CD14-positive monocyte (primary cell): ENCODE measurements around the gene JPT1. TPM values are rescaled to one million over a fixed set of nuclear protein-coding genes. Genes with fewer than 3 reads are reported as not detected.

Experiments
- DNase-seq, 3 donors: peaks; one replicate each; pipeline ENCODE4 v3.0.0-alpha.2; 2011 to 2022
- H2AFZ ChIP-seq: 2 replicates; pipeline ENCODE4 v1.6.0; 2012; ENCODE audit warnings: mild to moderate bottlenecking, low read depth, low read length, inconsistent platforms; ENCODE audit not compliant: insufficient read depth, poor library complexity, severe bottlenecking
- H3K27ac ChIP-seq, 2 donors: 1 replicate in 1 of 2; 2 replicates in 1 of 2; pipeline ENCODE4 v1.5.1; 2012 to 2013; ENCODE audit warnings: low read length in 2 of 2, control low read depth in 1 of 2, inconsistent platforms in 1 of 2, low read depth in 1 of 2, mild to moderate bottlenecking in 1 of 2
- H3K27me3 ChIP-seq, 2 donors: one replicate each; pipeline versions ENCODE4 v1.6.0 to v1.6.1; 2011 to 2013; ENCODE audit warnings: low read length in 2 of 2; ENCODE audit not compliant: control insufficient read depth in 2 of 2, insufficient read depth in 2 of 2
- H3K36me3 ChIP-seq, 2 donors: replicated peaks in 1 of 2; 1 replicate in 1 of 2; 2 replicates in 1 of 2; pipeline versions ENCODE4 v1.5.1 to v1.6.1; 2012 to 2013; ENCODE audit warnings: low read length in 2 of 2, control low read depth in 1 of 2, inconsistent platforms in 1 of 2, mild to moderate bottlenecking in 1 of 2; ENCODE audit not compliant: insufficient read depth in 2 of 2, control insufficient read depth in 1 of 2
- H3K4me1 ChIP-seq, 2 donors: 1 replicate in 1 of 2; 2 replicates in 1 of 2; pipeline versions ENCODE4 v1.5.1 to v1.6.1; 2012 to 2013; ENCODE audit warnings: low read length in 2 of 2, control low read depth in 1 of 2, inconsistent platforms in 1 of 2, mild to moderate bottlenecking in 1 of 2, moderate library complexity in 1 of 2; ENCODE audit not compliant: insufficient read depth in 2 of 2, control insufficient read depth in 1 of 2
- H3K4me2 ChIP-seq: replicated peaks from 2 replicates; pipeline ENCODE3; 2012; ENCODE audit warnings: low read length, moderate library complexity, mild to moderate bottlenecking; ENCODE audit not compliant: poor library complexity, severe bottlenecking; ENCODE audit errors: extremely low read depth
- H3K4me3 ChIP-seq, 3 experiments: fragments of 200-600 bp in 1 of 3; sonication (generic) in 1 of 3; replicated peaks in 1 of 3; 1 replicate in 2 of 3; 2 replicates in 1 of 3; pipeline ENCODE4 v1.5.1; 2011 to 2013; ENCODE audit warnings: low read length in 3 of 3, mild to moderate bottlenecking in 3 of 3, control low read depth in 2 of 3, low read depth in 2 of 3, inconsistent platforms in 1 of 3, moderate library complexity in 1 of 3
- H3K79me2 ChIP-seq: 2 replicates; pipeline ENCODE4 v1.6.0; 2012; ENCODE audit warnings: mild to moderate bottlenecking, control low read depth, inconsistent platforms, low read length, moderate library complexity; ENCODE audit not compliant: insufficient read depth
- H3K9ac ChIP-seq: 2 replicates; pipeline ENCODE4 v1.6.0; 2017; ENCODE audit warnings: low read length, mild to moderate bottlenecking; ENCODE audit not compliant: insufficient read depth, poor library complexity, severe bottlenecking
- H3K9me3 ChIP-seq, 2 donors: replicated peaks in 1 of 2; 1 replicate in 1 of 2; 2 replicates in 1 of 2; pipeline versions ENCODE4 v1.5.1 to v1.6.1; 2012 to 2013; ENCODE audit warnings: low read length in 2 of 2, control low read depth in 1 of 2; ENCODE audit not compliant: control insufficient read depth in 1 of 2, insufficient read depth in 1 of 2
- H4K20me1 ChIP-seq: 2 replicates; pipeline ENCODE4 v1.6.0; 2012; ENCODE audit warnings: mild to moderate bottlenecking, low read length, control low read depth, moderate library complexity; ENCODE audit not compliant: insufficient read depth
- H3K27ac Mint-ChIP-seq, 7 donors: one replicate each; pipeline ENCODE4 v1.8.0; 2020; ENCODE audit warnings: mild to moderate bottlenecking in 7 of 7, mixed read lengths in 7 of 7, moderate library complexity in 6 of 7, inconsistent platforms in 2 of 7
- H3K27me3 Mint-ChIP-seq, 3 donors: one replicate each; pipeline ENCODE4 v1.8.0; 2021 to 2022; ENCODE audit warnings: low read depth in 3 of 3, mild to moderate bottlenecking in 3 of 3, mixed read lengths in 3 of 3, moderate library complexity in 3 of 3, inconsistent platforms in 1 of 3
- H3K36me3 Mint-ChIP-seq, 2 donors: one replicate each; pipeline ENCODE4 v1.8.0; 2020; ENCODE audit warnings: mixed read lengths in 2 of 2, inconsistent platforms in 1 of 2, mild to moderate bottlenecking in 1 of 2
- H3K4me1 Mint-ChIP-seq: one replicate; pipeline ENCODE4 v1.8.0; 2020; ENCODE audit warnings: mild to moderate bottlenecking, mixed read lengths
- H3K4me3 Mint-ChIP-seq, 2 donors: one replicate each; pipeline ENCODE4 v1.8.0; 2020; ENCODE audit warnings: mild to moderate bottlenecking in 2 of 2, mixed read lengths in 2 of 2, moderate library complexity in 1 of 2
- H3K9me3 Mint-ChIP-seq, 7 donors: one replicate each; pipeline ENCODE4 v1.8.0; 2020 to 2022; ENCODE audit warnings: mixed read lengths in 7 of 7, mild to moderate bottlenecking in 6 of 7, moderate library complexity in 6 of 7, inconsistent platforms in 2 of 7
- CTCF ChIP-seq: fragments of 200-600 bp; IDR thresholded peaks from one replicate; pipeline ENCODE4 v1.8.0; 2022; ENCODE audit warnings: antibody characterized with exemption, mild to moderate bottlenecking
- WGBS: methylation state at CpG from one replicate; pipeline ENCODE4 v1.1.5; 2013; ENCODE audit warnings: missing lambda C conversion rate; ENCODE audit not compliant: insufficient coverage; 5-methylcytosine and 5-hydroxymethylcytosine counted together
- intact Hi-C, 2 donors: fragments of 100-400 bp; cut with micrococcal nuclease; formaldehyde crosslinking; loops; one replicate each; pipeline versions ENCODE4 v1.15.0 to v1.15.1; 2023
- polyA plus RNA-seq, 3 donors: library from polyadenylated mRNA; depleted of rRNA in 1 of 3; unstranded in 2 of 3; stranded (reverse) in 1 of 3; fragments of 300-500 nt in 2 of 3; fragments of >200 nt in 1 of 3; fragmentation: Illumina TruSeq in 2 of 3; gene quantifications; 1 replicate in 2 of 3; 2 replicates in 1 of 3; pipeline ENCODE4 v1.2.3, GENCODE V29; 2012 to 2021

Gene JPT1
- polyA plus RNA-seq, 3 donors, result 79.7 to 181 (median 156) TPM

DNA sequence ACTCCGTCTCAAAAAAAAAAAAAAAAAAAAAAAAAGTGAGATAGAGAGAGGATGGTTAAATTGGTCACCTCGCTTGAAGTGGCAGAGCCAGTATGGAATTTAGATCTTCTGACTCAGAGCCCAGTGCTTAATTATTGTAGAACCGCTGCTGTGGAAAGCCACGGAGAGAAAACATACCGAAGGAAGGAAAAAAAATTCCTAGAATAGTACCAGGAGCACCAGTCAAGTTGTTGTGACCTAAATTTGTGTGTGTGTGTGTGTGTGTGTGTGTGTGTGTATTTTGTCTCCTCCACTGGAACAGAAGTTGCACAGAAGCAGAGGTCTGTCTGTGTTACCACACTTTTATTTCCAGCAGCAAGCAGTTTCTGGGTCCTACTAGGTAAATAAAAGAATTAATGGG is 40.6 kb upstream of the JPT1 start:
- no peaks in the 10 kb centered on the region for H3K27me3 ChIP-seq
- H3K4me1 ChIP-seq, result no peaks in the 10 kb centered on the region
- no peak overlapping the region for H3K27ac ChIP-seq
- H3K9me3 ChIP-seq, result no peaks in the 10 kb centered on the region
- TF ChIP-seq CTCF, result no peak
- no peaks in the 10 kb centered on the region for H3K79me2 ChIP-seq
- H3K4me2 ChIP-seq, result no peak overlapping the region
- no peaks in the 10 kb centered on the region for H3K36me3 ChIP-seq
- H4K20me1 ChIP-seq, result no peaks in the 10 kb centered on the region
- no peak overlapping the region for H3K9ac ChIP-seq
- no peak overlapping the region for H3K4me3 Mint-ChIP-seq
- no peaks in the 10 kb centered on the region for H3K9me3 Mint-ChIP-seq
- no peak overlapping the region for H3K27ac Mint-ChIP-seq
- peaks cover 4% of the 10 kb centered on the region for H3K4me1 Mint-ChIP-seq
- H2AFZ ChIP-seq, result no peak overlapping the region
- no peak overlapping the region for H3K4me3 ChIP-seq
- H3K36me3 Mint-ChIP-seq, result no peaks in the 10 kb centered on the region
- 100% methylated on average over 3 of the region's 5 CpGs for WGBS
- no peak for DNase-seq
- intact Hi-C loops, result loop anchor here in 1 of 2 donors (5.0 kb wide), 1 partner anchor 233 kb away; no protein-coding TSS in a partner anchor
- H3K27me3 Mint-ChIP-seq, result peaks cover 0 to 5% (median 3%) of the 10 kb centered on the region in 3 donors

DNA sequence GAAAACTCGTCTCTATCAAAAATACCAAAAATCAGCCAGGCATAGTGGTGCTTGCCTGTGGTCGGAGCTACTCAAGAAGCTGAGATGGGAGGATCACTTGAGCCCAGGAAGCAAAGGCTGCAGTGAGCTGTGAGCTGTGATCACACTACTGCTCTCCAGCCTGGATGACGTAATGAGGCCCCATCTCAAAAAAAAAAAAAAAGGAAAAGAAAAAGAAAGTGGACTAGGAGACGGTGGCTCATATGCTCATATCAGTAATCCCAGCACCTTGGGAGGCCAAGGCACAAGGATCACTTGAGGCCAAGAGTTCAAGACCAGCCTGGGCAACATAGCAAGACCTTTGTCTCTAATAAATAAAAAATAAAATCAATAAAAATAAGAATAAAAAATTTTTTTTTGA is 37.3 kb upstream of the JPT1 start:
- peak in 2 of 3 donors; percentile 15 to 20 for DNase-seq
- TF ChIP-seq CTCF, result no peak
- Histone ChIP-seq H3K9me3 (no peaks in the 10 kb centered on the region), H3K4me1 (no peaks in the 10 kb centered on the region), H3K9ac (no peak overlapping the region), H2AFZ (no peak overlapping the region), H3K27ac (no peak overlapping the region), H3K27me3 (no peaks in the 10 kb centered on the region), H4K20me1 (no peaks in the 10 kb centered on the region), H3K79me2 (no peaks in the 10 kb centered on the region), H3K4me3 (no peak overlapping the region), H3K36me3 (no peaks in the 10 kb centered on the region), H3K4me2 (no peak overlapping the region)
- Mint-ChIP-seq H3K4me3 (no peak overlapping the region), H3K4me1 (peaks cover 9% of the 10 kb centered on the region), H3K27me3 (peaks cover 2 to 3% (median 2%) of the 10 kb centered on the region in 3 donors), H3K27ac (no peak overlapping the region), H3K9me3 (no peaks in the 10 kb centered on the region), H3K36me3 (no peaks in the 10 kb centered on the region)
- intact Hi-C loops, result loop anchor here in 1 of 2 donors (5.0 kb wide), 1 partner anchor 229 kb away; no protein-coding TSS in a partner anchor
- no CpG with 5 or more reads among the region's 4 CpGs for WGBS
